ENCODE data around the gene GATA3.

DNA sequence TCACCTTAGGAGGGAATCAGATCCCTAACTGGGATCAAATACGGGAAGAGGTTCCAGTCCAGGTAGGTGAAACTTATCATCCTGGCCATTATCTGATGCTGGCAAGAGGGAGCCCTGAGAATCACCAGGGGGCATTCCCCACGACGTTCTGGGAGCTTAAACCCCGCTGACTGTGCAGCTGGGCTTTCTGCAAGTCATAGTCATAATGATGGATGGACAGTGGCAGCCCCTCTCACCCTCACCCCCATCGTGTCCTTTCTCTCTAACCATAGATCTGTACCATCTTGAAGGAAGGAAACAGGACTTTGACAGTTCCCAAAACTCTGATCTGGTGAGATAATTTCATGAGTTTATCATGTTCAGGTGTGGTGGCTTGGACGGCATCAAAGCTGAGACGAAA is 50.2 kb downstream of the GATA3 start:
- TF ChIP-seq, protein P1, sequence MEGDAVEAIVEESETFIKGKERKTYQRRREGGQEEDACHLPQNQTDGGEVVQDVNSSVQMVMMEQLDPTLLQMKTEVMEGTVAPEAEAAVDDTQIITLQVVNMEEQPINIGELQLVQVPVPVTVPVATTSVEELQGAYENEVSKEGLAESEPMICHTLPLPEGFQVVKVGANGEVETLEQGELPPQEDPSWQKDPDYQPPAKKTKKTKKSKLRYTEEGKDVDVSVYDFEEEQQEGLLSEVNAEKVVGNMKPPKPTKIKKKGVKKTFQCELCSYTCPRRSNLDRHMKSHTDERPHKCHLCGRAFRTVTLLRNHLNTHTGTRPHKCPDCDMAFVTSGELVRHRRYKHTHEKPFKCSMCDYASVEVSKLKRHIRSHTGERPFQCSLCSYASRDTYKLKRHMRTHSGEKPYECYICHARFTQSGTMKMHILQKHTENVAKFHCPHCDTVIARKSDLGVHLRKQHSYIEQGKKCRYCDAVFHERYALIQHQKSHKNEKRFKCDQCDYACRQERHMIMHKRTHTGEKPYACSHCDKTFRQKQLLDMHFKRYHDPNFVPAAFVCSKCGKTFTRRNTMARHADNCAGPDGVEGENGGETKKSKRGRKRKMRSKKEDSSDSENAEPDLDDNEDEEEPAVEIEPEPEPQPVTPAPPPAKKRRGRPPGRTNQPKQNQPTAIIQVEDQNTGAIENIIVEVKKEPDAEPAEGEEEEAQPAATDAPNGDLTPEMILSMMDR (IDR thresholded peaks at IDR 0.05): no peak
- no peak for TF ChIP-seq EZH2phosphoT487 (IDR thresholded peaks at IDR 0.05)

Data from neural progenitor cell (in vitro differentiated cells).